H1 (cell line): Measurements from ENCODE around the gene SNAP47. TPM values are rescaled to one million over a fixed set of nuclear protein-coding genes. Genes with fewer than 3 reads are reported as not detected.

Experiments
- CTCF ChIA-PET: fragments of 300-600 bp; sonication (Branson Sonifier 250); formaldehyde crosslinking; loops from one replicate; lab custom pipeline; 2021; ENCODE audit not compliant: partially characterized antibody; lab: Charles Lee
- POLR2A ChIA-PET: fragments of 300-600 bp; sonication (Branson Sonifier 250); formaldehyde crosslinking; loops from one replicate; lab custom pipeline; 2021; ENCODE audit warnings: inconsistent platforms; ENCODE audit not compliant: partially characterized antibody; lab: Charles Lee
- DNase-seq, 2 experiments: peaks; one replicate each; pipeline versions ENCODE4 v3.0.0 to v3.0.0-alpha.2; 2010 to 2022; ENCODE audit warnings: low spot score in 2 of 2, low read depth in 1 of 2, mixed read lengths in 1 of 2
- FAIRE-seq: peaks from 2 replicates; lab custom pipeline; 2011; peaks lifted over from hg19 to GRCh38; lab: Jason Lieb, UNC
- H2AFZ ChIP-seq: 2 replicates; pipeline ENCODE4 v1.8.1; 2012; ENCODE audit warnings: low read length, inconsistent platforms
- H2AK5ac ChIP-seq: 2 replicates; pipeline ENCODE4 v1.6.1; 2013; ENCODE audit warnings: low read depth, low read length
- H2BK120ac ChIP-seq: replicated peaks from 2 replicates; pipeline ENCODE3; 2013; ENCODE audit warnings: low read depth, low read length, inconsistent platforms
- H2BK12ac ChIP-seq: 2 replicates; pipeline ENCODE4 v1.6.1; 2013; ENCODE audit warnings: low read depth, low read length
- H2BK15ac ChIP-seq: 2 replicates; pipeline ENCODE4 v1.6.1; 2013; ENCODE audit warnings: low read length
- H2BK20ac ChIP-seq: 2 replicates; pipeline ENCODE4 v1.6.1; 2013; ENCODE audit warnings: low read length
- H2BK5ac ChIP-seq: 2 replicates; pipeline ENCODE4 v1.6.1; 2013; ENCODE audit warnings: low read depth, low read length
- H3K14ac ChIP-seq: 2 replicates; pipeline ENCODE4 v1.6.1; 2013; ENCODE audit warnings: inconsistent platforms; ENCODE audit not compliant: insufficient read length
- H3K18ac ChIP-seq: 2 replicates; pipeline ENCODE4 v1.6.1; 2013; ENCODE audit warnings: low read length; ENCODE audit errors: extremely low read depth
- H3K23ac ChIP-seq: 2 replicates; pipeline ENCODE4 v1.6.1; 2013; ENCODE audit warnings: inconsistent platforms; ENCODE audit not compliant: insufficient read length
- H3K23me2 ChIP-seq: 2 replicates; pipeline ENCODE4 v1.6.1; 2013; ENCODE audit warnings: low read depth, low read length
- H3K27ac ChIP-seq: 2 replicates; pipeline ENCODE4 v1.6.1; 2011; ENCODE audit warnings: low read depth, low read length, inconsistent platforms
- H3K27me3 ChIP-seq, 4 experiments: replicated peaks in 1 of 4; 1 replicate in 1 of 4; 2 replicates in 3 of 4; pipeline versions ENCODE4 v1.6.1 to v1.8.1; 2011 to 2013; ENCODE audit warnings: low read length in 3 of 4, mild to moderate bottlenecking in 3 of 4, inconsistent platforms in 2 of 4, mixed read lengths in 2 of 4, moderate library complexity in 1 of 4; ENCODE audit not compliant: control insufficient read depth in 3 of 4, insufficient read depth in 3 of 4; ENCODE audit errors: extremely low read depth in 1 of 4
- H3K36me3 ChIP-seq, 4 experiments: 2 replicates each; pipeline versions ENCODE4 v1.6.1 to v1.8.1; 2011 to 2013; ENCODE audit warnings: mild to moderate bottlenecking in 4 of 4, low read length in 3 of 4, moderate library complexity in 2 of 4, control low read depth in 1 of 4, inconsistent platforms in 1 of 4; ENCODE audit not compliant: insufficient read depth in 4 of 4, control insufficient read depth in 2 of 4
- H3K4ac ChIP-seq: replicated peaks from 2 replicates; pipeline ENCODE3; 2013; ENCODE audit warnings: low read length, low read depth, mixed read lengths, inconsistent platforms; ENCODE audit not compliant: insufficient read length
- H3K4me1 ChIP-seq, 4 experiments: replicated peaks in 1 of 4; 1 replicate in 1 of 4; 2 replicates in 3 of 4; pipeline versions ENCODE4 v1.6.1 to v1.8.1; 2011 to 2013; ENCODE audit warnings: low read length in 3 of 4, inconsistent platforms in 2 of 4, mixed read lengths in 1 of 4; ENCODE audit not compliant: insufficient read depth in 4 of 4, control insufficient read depth in 3 of 4
- H3K4me2 ChIP-seq, 2 experiments: 2 replicates each; pipeline versions ENCODE4 v1.6.1 to v1.8.1; 2011 to 2013; ENCODE audit warnings: low read depth in 2 of 2, low read length in 2 of 2, control low read depth in 1 of 2, inconsistent platforms in 1 of 2, mild to moderate bottlenecking in 1 of 2; ENCODE audit not compliant: insufficient read depth in 1 of 2
- H3K4me3 ChIP-seq, 4 experiments: fragments of 200-600, 300-600 bp in 1 of 4; sonication (generic), shearing (Covaris generic), sonication (Bioruptor Twin) in 1 of 4; 2 replicates each; pipeline versions ENCODE4 v1.5.1 to v1.8.1; 2011 to 2016; ENCODE audit warnings: low read length in 4 of 4, low read depth in 3 of 4, control low read depth in 2 of 4, inconsistent platforms in 2 of 4, mild to moderate bottlenecking in 2 of 4, mixed read lengths in 1 of 4, moderate library complexity in 1 of 4; ENCODE audit not compliant: insufficient read depth in 2 of 4; ENCODE audit errors: extremely low read depth in 1 of 4
- H3K56ac ChIP-seq: replicated peaks from 2 replicates; pipeline ENCODE3; 2013; ENCODE audit warnings: low read depth, mild to moderate bottlenecking, mixed read lengths, low read length, inconsistent platforms; ENCODE audit not compliant: insufficient read length
- H3K79me1 ChIP-seq: 2 replicates; pipeline ENCODE4 v1.6.1; 2013; ENCODE audit warnings: low read depth, low read length, control low read depth
- H3K79me2 ChIP-seq, 2 experiments: 2 replicates each; pipeline versions ENCODE4 v1.6.1 to v1.8.1; 2012 to 2013; ENCODE audit warnings: low read length in 2 of 2, mild to moderate bottlenecking in 2 of 2, inconsistent platforms in 1 of 2; ENCODE audit not compliant: insufficient read depth in 2 of 2, control insufficient read depth in 1 of 2
- H3K9ac ChIP-seq, 4 experiments: replicated peaks in 1 of 4; 1 replicate in 1 of 4; 2 replicates in 3 of 4; pipeline versions ENCODE4 v1.6.1 to v1.8.1; 2011 to 2013; ENCODE audit warnings: low read depth in 3 of 4, low read length in 3 of 4, control low read depth in 2 of 4, mild to moderate bottlenecking in 2 of 4, moderate library complexity in 2 of 4, inconsistent platforms in 1 of 4; ENCODE audit errors: extremely low read depth in 1 of 4
- H3K9me3 ChIP-seq, 2 experiments: 2 replicates each; pipeline versions ENCODE4 v1.6.1 to v1.8.1; 2012 to 2013; ENCODE audit warnings: mild to moderate bottlenecking in 2 of 2, moderate library complexity in 2 of 2, control low read depth in 1 of 2, inconsistent platforms in 1 of 2, low read depth in 1 of 2, low read length in 1 of 2, mixed read lengths in 1 of 2; ENCODE audit not compliant: insufficient read depth in 2 of 2
- H4K20me1 ChIP-seq, 2 experiments: replicated peaks in 1 of 2; 2 replicates each; pipeline versions ENCODE3 to v1.8.1; 2011 to 2013; ENCODE audit warnings: inconsistent platforms in 2 of 2, low read length in 2 of 2, mild to moderate bottlenecking in 1 of 2; ENCODE audit not compliant: insufficient read depth in 2 of 2, control insufficient read depth in 1 of 2
- H4K5ac ChIP-seq: 2 replicates; pipeline ENCODE4 v1.6.1; 2013; ENCODE audit warnings: low read length, low read depth, mixed read lengths, inconsistent platforms; ENCODE audit not compliant: insufficient read length
- H4K8ac ChIP-seq: 2 replicates; pipeline ENCODE4 v1.8.0; 2013; ENCODE audit warnings: mild to moderate bottlenecking, moderate library complexity, low read length, inconsistent platforms; ENCODE audit not compliant: insufficient read depth; ENCODE audit errors: extremely low read depth
- H4K91ac ChIP-seq: replicated peaks from 2 replicates; pipeline ENCODE3; 2013; ENCODE audit warnings: low read length, mixed read lengths, inconsistent platforms; ENCODE audit not compliant: insufficient read length
- GABPA ChIP-seq: IDR thresholded peaks from 2 replicates; pipeline ENCODE4 v1.6.1; 2011; ENCODE audit warnings: mild to moderate bottlenecking, low read length, moderate library complexity, borderline replicate concordance; ENCODE audit not compliant: insufficient read depth
- HDAC2 ChIP-seq, 2 experiments: fragments of 300-600 bp in 1 of 2; sonication (generic) in 1 of 2; IDR thresholded peaks; 2 replicates each; pipeline ENCODE4 v1.6.1; 2011 to 2012; ENCODE audit warnings: low read depth in 2 of 2, low read length in 2 of 2, mild to moderate bottlenecking in 2 of 2, moderate library complexity in 2 of 2, borderline replicate concordance in 1 of 2, inconsistent platforms in 1 of 2
- POLR2AphosphoS5 ChIP-seq: IDR thresholded peaks from 2 replicates; pipeline ENCODE4 v1.6.1; 2011; ENCODE audit warnings: low read depth, low read length
- POU5F1 ChIP-seq: IDR thresholded peaks from 2 replicates; pipeline ENCODE4 v1.6.1; 2011; ENCODE audit warnings: low read depth, mild to moderate bottlenecking, low read length, moderate library complexity
- RFX5 ChIP-seq: IDR thresholded peaks from 2 replicates; pipeline ENCODE4 v1.6.1; 2011; ENCODE audit warnings: low read depth, low read length, improper control_type of control experiment, borderline replicate concordance
- SP1 ChIP-seq: IDR thresholded peaks from 2 replicates; pipeline ENCODE4 v1.6.1; 2011; ENCODE audit warnings: low read depth, low read length
- TAF7 ChIP-seq: optimal IDR thresholded peaks from 2 replicates; pipeline ENCODE3; 2011; ENCODE audit warnings: low read depth, mild to moderate bottlenecking, inconsistent platforms, low read length, moderate library complexity, borderline replicate concordance
- TCF12 ChIP-seq: IDR thresholded peaks from 2 replicates; pipeline ENCODE4 v1.6.1; 2011; ENCODE audit warnings: low read depth, mild to moderate bottlenecking, low read length
- WGBS, 2 experiments: shearing (Covaris generic) in 1 of 2; methylation state at CpG; one replicate each; pipeline versions ENCODE4 v1.1.6 to v1.1.7; 2013 to 2015; ENCODE audit warnings: low lambda C conversion rate in 2 of 2, mixed read lengths in 2 of 2, inconsistent platforms in 1 of 2, low coverage in 1 of 2, missing lambda C conversion rate in 1 of 2; ENCODE audit not compliant: insufficient replicate concordance in 2 of 2, insufficient coverage in 1 of 2, insufficient read length in 1 of 2; ENCODE audit errors: extremely low coverage in 1 of 2, missing lambda C conversion rate in 1 of 2; 5-methylcytosine and 5-hydroxymethylcytosine counted together
- polyA plus RNA-seq, 7 experiments: library from polyadenylated mRNA; depleted of rRNA in 3 of 7; stranded (reverse) in 5 of 7; unstranded in 2 of 7; fragments of >200 nt in 5 of 7; fragments of 200-250 nt in 2 of 7; gene quantifications; 1 replicate in 5 of 7; 2 replicates in 1 of 7; 4 replicates in 1 of 7; pipeline versions ENCODE4 v1.2.1 to v1.2.3, GENCODE V29; 2011 to 2013; ENCODE audit warnings: missing spikeins in 2 of 7, mixed read lengths in 2 of 7
- total RNA-seq: library from RNA; stranded (reverse); fragmentation: NEBNext Ultra II Directional; extraction: Animal tissue kit (Norgen Biotek cat#: 25700); gene quantifications from 2 replicates; pipeline ENCODE4 v1.2.1, GENCODE V29; 2021
- TF ChIP-seq, protein P1 (sequence below): IDR thresholded peaks from 2 replicates; pipeline ENCODE4 v1.6.1; 2012; ENCODE audit warnings: inconsistent platforms

The SNAP47 gene
- total and polyA plus RNA-seq, 2 of the 8 experiments (the other 6 are each of a cell fraction or from before 2014, with no cell fraction given) = 37.6 to 42.2 TPM

DNA sequence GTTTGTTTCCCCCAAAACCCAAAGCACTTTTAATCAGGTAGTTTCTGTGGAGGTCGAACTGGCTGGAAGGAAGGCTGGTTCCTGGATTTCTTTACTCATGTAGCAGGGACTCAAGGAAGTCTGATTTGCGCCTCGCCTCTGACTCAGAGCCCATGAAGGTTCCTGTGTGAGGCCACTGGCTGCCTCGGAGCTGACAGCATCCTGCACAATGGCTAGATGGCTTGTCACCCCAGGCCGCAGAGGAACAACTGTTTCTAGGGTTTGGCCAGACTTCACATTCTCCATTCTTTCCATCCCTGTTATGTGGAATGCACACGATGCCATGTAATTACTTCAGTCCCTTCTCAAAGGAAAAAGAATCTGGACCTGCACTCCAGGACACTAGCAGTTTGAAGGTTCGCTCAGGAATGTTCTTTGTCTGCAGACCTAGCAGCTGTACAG, 41.1 kb downstream of the SNAP47 start:
- Histone ChIP-seq H2BK20ac (no peak overlapping the region), H3K23me2 (no peaks in the 10 kb centered on the region), H3K56ac (no peak overlapping the region), H3K18ac (no peak overlapping the region), H4K91ac (no peak overlapping the region), H3K9me3 (no peaks in the 10 kb centered on the region), H2BK12ac (no peak overlapping the region), H3K4me1 (no peaks in the 10 kb centered on the region), H3K27me3 (no peaks in the 10 kb centered on the region), H4K5ac (no peak overlapping the region), H3K79me2 (no peaks in the 10 kb centered on the region), H4K8ac (no peak overlapping the region), H3K14ac (no peak overlapping the region), H3K4me2 (no peak overlapping the region), H3K4me3 (no peak overlapping the region), H2BK5ac (no peak overlapping the region), H3K4ac (no peak overlapping the region), H2BK15ac (no peak overlapping the region), H3K23ac (no peak overlapping the region), H4K20me1 (peaks cover 0 to 21% of the 10 kb centered on the region in 2 experiments), H3K9ac (no peak overlapping the region), H3K36me3 (peaks cover 0 to 10% (median 0%) of the 10 kb centered on the region in 4 experiments; a peak in 1 of 8 replicates), H2AFZ (no peak overlapping the region), H2AK5ac (no peak overlapping the region), H2BK120ac (no peak overlapping the region), H3K79me1 (peaks cover 8% of the 10 kb centered on the region), H3K27ac (no peak overlapping the region)
- ChIA-PET CTCF (interaction anchor here (1.7 to 5.0 kb wide), 2 partner anchors 14 to 177 kb away, joined by 5 to 51 read pairs; no protein-coding TSS in a partner anchor), POLR2A (no interaction called here)
- no peak for DNase-seq
- 92% methylated on average over 7 of the region's 7 CpGs; no CpG with 5 or more reads in 1 of the 2 experiments for WGBS, 2 experiments
- no peak for FAIRE-seq
- TF ChIP-seq, protein P1, sequence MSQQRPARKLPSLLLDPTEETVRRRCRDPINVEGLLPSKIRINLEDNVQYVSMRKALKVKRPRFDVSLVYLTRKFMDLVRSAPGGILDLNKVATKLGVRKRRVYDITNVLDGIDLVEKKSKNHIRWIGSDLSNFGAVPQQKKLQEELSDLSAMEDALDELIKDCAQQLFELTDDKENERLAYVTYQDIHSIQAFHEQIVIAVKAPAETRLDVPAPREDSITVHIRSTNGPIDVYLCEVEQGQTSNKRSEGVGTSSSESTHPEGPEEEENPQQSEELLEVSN = no peak
- no peak for TF ChIP-seq GABPA
- no peak for TF ChIP-seq POU5F1
- TF ChIP-seq RFX5 = no peak
- TF ChIP-seq TCF12 = no peak
- no peak for TF ChIP-seq POLR2AphosphoS5
- TF ChIP-seq SP1 = no peak
- no peak for TF ChIP-seq HDAC2 (IDR thresholded peaks at IDR 0.05; ENCODE audit: borderline replicate concordance in 1 of 2, low read depth in 2 of 2, low read length in 2 of 2)
- no peak for TF ChIP-seq TAF7
